Fibroblast of upper back skin (primary cell): ENCODE data around the gene TP53I13.
A peak's percentile ranks its signal among the peaks of the same experiment; 100 is the strongest.

ENCODE experiments used
- DNase-seq: peaks from one replicate; pipeline ENCODE4 v3.0.0-alpha.2; 2013

Gene TP53I13

DNA sequence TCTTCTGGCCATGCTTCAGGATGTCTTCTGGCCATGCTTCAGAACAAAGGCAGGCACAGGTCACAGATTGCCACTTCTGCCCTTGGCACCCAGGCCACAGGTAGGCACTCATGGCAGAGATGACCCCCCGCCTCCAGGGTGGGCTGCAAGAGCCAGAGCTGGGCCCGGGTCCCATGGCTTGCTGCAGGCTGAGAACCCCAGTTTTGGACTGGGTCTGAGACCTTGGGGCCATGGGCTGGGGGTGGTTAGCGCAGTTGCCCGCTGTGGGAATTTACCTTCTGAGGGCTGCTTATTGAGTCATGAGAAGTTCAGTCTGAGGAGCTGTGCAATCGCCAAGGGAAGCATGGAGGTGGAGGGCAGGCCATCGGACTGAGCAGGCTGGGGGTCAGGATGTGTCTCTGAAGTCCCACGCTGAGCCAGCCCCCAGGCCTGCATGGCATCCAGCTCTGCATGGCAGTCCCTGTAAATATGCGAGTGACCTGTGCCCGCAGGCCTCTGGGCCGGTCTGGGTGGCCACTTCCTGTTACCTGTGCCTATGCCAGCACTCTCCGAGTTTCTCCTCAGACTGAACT is 26.1 kb downstream of the TP53I13 start:
- DNase-seq: no peak

GRCh38 chr17:29595107-29595942 is 26.8 kb downstream of the TP53I13 start:
- DNase-seq: peak; percentile 38

- DNase-seq: no peak
Observed at GRCh38 chr17:29595943-29596774, 27.7 kb downstream of the TP53I13 start.

GRCh38 chr17:29596811-29597210 is 28.3 kb downstream of the TP53I13 start:
- DNase-seq: no peak

GRCh38 chr17:29597361-29598172 is 29.1 kb downstream of the TP53I13 start:
- DNase-seq: no peak

GRCh38 chr17:29603109-29603674 is 34.7 kb downstream of the TP53I13 start:
- no peak for DNase-seq

- DNase-seq: no peak
Observed at GRCh38 chr17:29607557-29608195, 39.2 kb downstream of the TP53I13 start.

GRCh38 chr17:29608986-29609385 is 40.5 kb downstream of the TP53I13 start:
- DNase-seq: no peak

DNA sequence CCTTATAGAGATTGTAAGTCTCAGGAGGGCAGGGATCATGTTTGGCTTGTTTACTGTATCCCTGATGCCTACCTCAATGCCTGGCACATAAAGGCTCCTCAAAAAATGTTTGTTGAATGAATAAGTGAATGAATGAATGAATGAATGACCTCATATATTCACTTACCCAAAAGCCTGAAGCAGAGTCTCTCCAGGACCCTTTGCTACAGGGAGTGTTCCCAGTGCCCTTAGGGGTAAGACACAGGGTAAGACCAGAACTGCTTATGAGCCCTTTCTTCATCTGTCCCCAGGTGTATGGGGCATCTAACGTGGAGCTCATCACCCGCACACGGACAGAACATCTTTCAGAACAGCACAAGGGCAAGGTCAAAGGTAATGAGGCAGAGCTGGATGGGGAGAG is 41.9 kb downstream of the TP53I13 start:
- no peak for DNase-seq

- DNase-seq: no peak
Observed at GRCh38 chr17:29611351-29612093, 43.0 kb downstream of the TP53I13 start.

DNA sequence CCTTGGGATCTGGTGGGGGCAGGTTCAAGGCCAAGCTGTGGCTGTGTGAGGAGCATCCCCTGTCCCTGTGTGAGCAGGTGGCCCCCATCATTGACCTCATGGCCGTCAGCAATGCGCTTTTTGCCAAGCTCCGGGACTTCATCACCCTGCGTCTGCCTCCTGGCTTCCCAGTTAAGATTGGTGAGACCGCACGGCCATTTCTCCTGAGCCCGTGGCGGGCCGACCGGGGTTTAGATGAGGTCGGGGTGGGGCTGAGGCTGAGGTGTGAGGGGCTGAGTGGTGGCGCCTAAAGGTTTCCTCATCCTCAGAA is 43.5 kb downstream of the TP53I13 start:
- no peak for DNase-seq

DNA sequence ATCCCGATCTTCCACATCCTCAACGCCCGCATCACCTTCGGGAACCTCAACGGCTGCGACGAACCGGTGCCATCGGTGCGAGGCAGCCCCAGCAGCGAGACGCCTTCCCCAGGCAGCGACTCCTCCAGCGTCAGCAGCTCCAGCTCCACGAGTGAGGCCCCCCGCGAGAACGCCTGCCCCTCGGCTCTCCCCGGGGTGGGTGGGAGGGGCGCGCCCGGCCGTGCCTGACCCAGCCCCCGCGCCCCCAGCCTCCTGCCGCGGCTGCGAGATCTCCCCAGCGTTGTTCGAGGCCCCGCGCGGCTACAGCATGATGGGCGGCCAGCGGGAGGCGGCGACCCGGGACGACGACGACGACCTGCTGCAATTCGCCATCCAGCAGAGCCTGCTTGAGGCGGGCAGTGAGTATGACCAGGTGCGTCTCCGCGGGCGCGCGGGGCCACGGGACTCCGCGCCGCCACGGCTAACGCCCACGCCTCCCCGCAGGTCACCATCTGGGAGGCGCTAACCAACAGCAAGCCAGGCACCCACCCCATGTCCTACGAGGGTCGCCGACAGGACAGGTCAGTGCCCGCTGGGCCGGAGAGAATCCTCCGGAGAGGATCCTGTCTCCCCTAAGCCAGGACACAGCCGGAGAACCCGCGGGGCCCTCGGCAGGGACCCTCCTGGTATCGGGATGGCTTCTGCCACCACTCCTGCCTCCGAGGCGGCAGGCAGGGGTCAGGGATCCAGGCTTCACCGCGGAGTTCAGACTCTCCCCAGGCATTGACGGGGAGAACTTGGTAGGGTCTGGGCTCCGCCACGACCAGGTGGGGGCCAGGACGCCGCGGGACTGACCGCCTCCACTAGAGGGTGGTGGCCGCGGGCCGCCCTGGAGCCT is 44.1 kb downstream of the TP53I13 start:
- DNase-seq: no peak

DNA sequence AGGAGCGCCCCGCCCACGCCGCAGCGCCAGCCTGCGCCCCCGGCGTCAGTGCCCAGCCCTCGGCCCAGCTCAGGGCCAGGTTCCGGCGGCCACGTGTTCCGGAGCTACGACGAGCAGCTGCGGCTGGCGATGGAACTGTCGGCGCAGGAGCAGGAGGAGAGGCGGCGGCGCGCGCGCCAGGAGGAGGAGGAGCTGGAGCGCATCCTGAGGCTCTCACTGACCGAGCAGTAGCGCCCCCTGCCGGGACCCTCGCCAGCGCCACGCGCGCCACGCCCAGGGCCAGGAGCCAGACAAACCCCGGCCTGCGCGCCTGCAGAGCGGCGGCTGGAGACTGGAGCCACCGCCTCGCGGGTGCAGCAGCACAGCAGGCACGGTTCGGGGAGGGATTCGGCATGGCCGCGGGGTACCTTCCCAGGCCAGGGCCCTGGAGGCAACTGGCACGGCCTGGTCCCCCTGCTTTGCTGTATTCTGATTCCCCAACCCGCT is 44.9 kb downstream of the TP53I13 start:
- DNase-seq: peak; percentile 86

- DNase-seq: no peak
Observed at GRCh38 chr17:29613856-29614255, 45.4 kb downstream of the TP53I13 start.

- no peak for DNase-seq
Observed at GRCh38 chr17:29614349-29615047, 46.0 kb downstream of the TP53I13 start.

GRCh38 chr17:29615048-29615385 is 46.5 kb downstream of the TP53I13 start:
- peak; percentile 34 for DNase-seq

GRCh38 chr17:29615492-29616299 is 47.2 kb downstream of the TP53I13 start:
- peak; percentile 78 for DNase-seq

DNA sequence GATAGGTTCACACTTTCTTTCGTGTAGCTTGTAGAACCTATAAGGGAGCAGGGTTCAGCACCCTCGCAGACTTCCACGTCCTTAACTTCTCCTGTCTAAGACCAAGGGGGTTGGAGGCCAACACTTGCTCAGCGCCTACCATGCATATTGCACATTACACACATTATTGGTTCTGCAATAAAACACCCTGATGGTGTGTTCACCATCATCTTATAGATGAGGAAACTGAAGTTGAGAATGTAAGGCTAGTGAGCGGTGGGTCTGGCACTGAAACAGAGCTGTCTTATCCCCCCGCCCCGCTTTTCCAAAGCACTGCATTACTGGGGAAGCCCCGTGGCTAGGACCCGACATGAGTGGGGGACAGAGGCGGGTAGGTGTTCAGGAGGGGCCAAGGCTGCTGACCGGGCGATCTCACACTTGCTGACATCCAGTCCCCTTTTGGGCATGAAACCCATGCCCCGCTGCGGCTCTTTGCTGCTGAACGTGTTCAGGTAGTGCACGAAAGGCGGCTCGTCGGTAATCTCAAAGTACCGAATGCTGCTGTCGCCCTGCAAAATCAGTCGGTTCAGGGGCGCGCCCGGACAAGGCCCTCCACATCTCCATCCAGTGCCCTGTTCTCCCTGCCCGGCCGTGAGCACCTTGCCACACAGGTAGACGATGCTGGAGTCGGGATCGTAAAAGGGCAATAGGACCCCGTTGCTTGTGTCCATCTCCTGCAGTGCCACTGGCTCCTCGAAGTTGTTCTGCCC is 48.0 kb downstream of the TP53I13 start:
- no peak for DNase-seq
